ENCODE results near the gene HSBP1.

HSBP1 gene

GRCh38 chr16:83802554-83803205 is 5.1 kb upstream of the HSBP1 start:
- DNase-seq (ENCODE audit: extremely low read depth in 1 of 2, low read depth in 1 of 2), result no peak

- DNase-seq (ENCODE audit: extremely low read depth in 1 of 2, low read depth in 1 of 2), result no peak
Observed at GRCh38 chr16:83803811-83804210, 4.0 kb upstream of the HSBP1 start.

GRCh38 chr16:83804366-83804765 is 3.4 kb upstream of the HSBP1 start:
- DNase-seq (ENCODE audit: extremely low read depth in 1 of 2, low read depth in 1 of 2), result no peak

GRCh38 chr16:83806036-83806435 is 1.7 kb upstream of the HSBP1 start:
- DNase-seq (ENCODE audit: extremely low read depth in 1 of 2, low read depth in 1 of 2), result no peak

GRCh38 chr16:83806731-83807130 is 1.0 kb upstream of the HSBP1 start:
- DNase-seq (ENCODE audit: extremely low read depth in 1 of 2, low read depth in 1 of 2), result no peak

GRCh38 chr16:83807327-83807709 is 460 bp upstream of the HSBP1 start:
- DNase-seq (ENCODE audit: extremely low read depth in 1 of 2, low read depth in 1 of 2), result no peak

- no peak for DNase-seq (ENCODE audit: extremely low read depth in 1 of 2, low read depth in 1 of 2)
Observed at GRCh38 chr16:83808573-83809014, 816 bp downstream of the HSBP1 start.

GRCh38 chr16:83809092-83809491 is 1.3 kb downstream of the HSBP1 start:
- no peak for DNase-seq (ENCODE audit: extremely low read depth in 1 of 2, low read depth in 1 of 2)

GRCh38 chr16:83810901-83811300 is 3.1 kb downstream of the HSBP1 start:
- no peak for DNase-seq (ENCODE audit: extremely low read depth in 1 of 2, low read depth in 1 of 2)

GRCh38 chr16:83813823-83814658 is 6.3 kb downstream of the HSBP1 start:
- no peak for DNase-seq (ENCODE audit: extremely low read depth in 1 of 2, low read depth in 1 of 2)

GRCh38 chr16:83814659-83814985 is 6.8 kb downstream of the HSBP1 start:
- no peak for DNase-seq (ENCODE audit: extremely low read depth in 1 of 2, low read depth in 1 of 2)

GRCh38 chr16:83817022-83817421 is 9.2 kb downstream of the HSBP1 start:
- DNase-seq (ENCODE audit: extremely low read depth in 1 of 2, low read depth in 1 of 2), result no peak

- DNase-seq (ENCODE audit: extremely low read depth in 1 of 2, low read depth in 1 of 2), result no peak
Observed at GRCh38 chr16:83818276-83818675, 10.5 kb downstream of the HSBP1 start.

- DNase-seq (ENCODE audit: extremely low read depth in 1 of 2, low read depth in 1 of 2), result no peak
Observed at GRCh38 chr16:83819361-83819760, 11.6 kb downstream of the HSBP1 start.

- peak; percentile 42 to 68 for DNase-seq (ENCODE audit: extremely low read depth in 1 of 2, low read depth in 1 of 2)
Observed at GRCh38 chr16:83826146-83826913, 18.6 kb downstream of the HSBP1 start.

- no peak for DNase-seq (ENCODE audit: extremely low read depth in 1 of 2, low read depth in 1 of 2)
Observed at GRCh38 chr16:83830091-83830768, 22.5 kb downstream of the HSBP1 start.

GRCh38 chr16:83830769-83831455 is 23.1 kb downstream of the HSBP1 start:
- DNase-seq (ENCODE audit: extremely low read depth in 1 of 2, low read depth in 1 of 2), result no peak

GRCh38 chr16:83831456-83831987 is 23.7 kb downstream of the HSBP1 start:
- no peak for DNase-seq (ENCODE audit: extremely low read depth in 1 of 2, low read depth in 1 of 2)

GRCh38 chr16:83833921-83834320 is 26.1 kb downstream of the HSBP1 start:
- DNase-seq (ENCODE audit: extremely low read depth in 1 of 2, low read depth in 1 of 2), result no peak
